GM23248 (cell line): ENCODE results near the gene TLNRD1.

Source experiments
- EZH2 ChIP-seq: fragments of 200-600 bp; sonication (generic); IDR thresholded peaks from 2 replicates; pipeline ENCODE4 v1.6.1; 2018; ENCODE audit warnings: antibody characterized with exemption, mild to moderate bottlenecking; ENCODE audit not compliant: insufficient read depth, poor library complexity, severe bottlenecking
- EZH2phosphoT487 ChIP-seq: fragments of 200-600 bp; sonication (generic); IDR thresholded peaks from 2 replicates; pipeline ENCODE4 v1.6.1; 2018; ENCODE audit warnings: antibody characterized with exemption, moderate library complexity, mild to moderate bottlenecking, low read depth; ENCODE audit not compliant: insufficient read depth

DNA sequence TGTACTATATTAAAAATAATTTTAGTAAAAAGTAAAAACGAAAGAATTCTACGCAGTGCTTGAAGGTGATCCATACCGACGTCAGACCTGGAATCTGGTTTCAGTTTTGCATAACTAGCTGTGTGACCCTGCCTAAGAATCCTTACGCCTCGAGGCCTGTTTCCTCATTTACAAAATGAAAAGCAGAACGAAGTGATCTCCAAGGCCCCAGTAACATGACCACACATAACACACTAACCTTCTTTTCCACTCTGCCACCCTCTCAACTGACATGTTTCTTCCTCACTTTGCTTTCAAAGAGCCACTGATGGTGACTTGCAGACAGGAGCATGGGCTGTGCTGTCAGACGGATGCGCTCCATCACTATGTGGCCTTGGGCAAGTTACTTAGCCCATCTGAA lies 15.9 kb upstream of the TLNRD1 start:
- TF ChIP-seq EZH2: no peak
- TF ChIP-seq EZH2phosphoT487: no peak
